Lower leg skin (tissue), 3 donors: Measurements from ENCODE around the gene SSR1.

Source experiments
- CTCF ChIP-seq, 3 donors: fragments of 450-650 bp; IDR thresholded peaks; one replicate each; pipeline ENCODE4 v1.5.1; 2016; ENCODE audit warnings: antibody characterized with exemption in 3 of 3, mild to moderate bottlenecking in 3 of 3, moderate library complexity in 2 of 3
- POLR2A ChIP-seq, 2 donors: fragments of 450-650 bp; IDR thresholded peaks; one replicate each; pipeline ENCODE4 v1.6.1; 2016 to 2017; ENCODE audit warnings: antibody characterized with exemption in 2 of 2, mild to moderate bottlenecking in 1 of 2, moderate library complexity in 1 of 2

- TF ChIP-seq CTCF (IDR thresholded peaks at IDR 0.05) (no peak), POLR2A (IDR thresholded peaks at IDR 0.05) (no peak)
These were observed 11.3 kb downstream of the SSR1 start for GRCh38 chr6:7301702-7302101.
